Ectodermal cell (in vitro differentiated cells): ENCODE results near the gene DEGS1.
"Not testable (repeated sequence)": the region's sequence is repeated elsewhere in the genome, so short reads cannot be mapped to it uniquely, and the experiment has no call there.

Experiments used
- H3K27ac ChIP-seq: 2 replicates; pipeline ENCODE4 v1.7.0; 2013; ENCODE audit warnings: mild to moderate bottlenecking, low read depth, low read length; ENCODE audit not compliant: insufficient read depth, poor library complexity, severe bottlenecking
- H3K27me3 ChIP-seq: 2 replicates; pipeline ENCODE4 v1.7.0; 2013; ENCODE audit warnings: mild to moderate bottlenecking, low read length; ENCODE audit not compliant: insufficient read depth, control insufficient read depth, poor library complexity, severe bottlenecking
- H3K36me3 ChIP-seq: one replicate; pipeline ENCODE4 v1.7.0; 2013; ENCODE audit warnings: low read length; ENCODE audit not compliant: control insufficient read depth, insufficient read depth
- H3K4me1 ChIP-seq: one replicate; pipeline ENCODE4 v1.7.0; 2013; ENCODE audit warnings: low read length; ENCODE audit not compliant: control insufficient read depth, insufficient read depth
- H3K4me3 ChIP-seq: 2 replicates; pipeline ENCODE4 v1.7.0; 2013; ENCODE audit warnings: low read depth, low read length, control low read depth; ENCODE audit not compliant: insufficient read depth
- H3K9me3 ChIP-seq: 2 replicates; pipeline ENCODE4 v1.7.0; 2013; ENCODE audit warnings: mild to moderate bottlenecking, low read length, moderate library complexity; ENCODE audit not compliant: control insufficient read depth
- WGBS, 2 experiments: methylation state at CpG; one replicate each; pipeline ENCODE4 v1.1.7; 2013; ENCODE audit warnings: missing lambda C conversion rate in 2 of 2; 5-methylcytosine and 5-hydroxymethylcytosine counted together

The DEGS1 gene

DNA sequence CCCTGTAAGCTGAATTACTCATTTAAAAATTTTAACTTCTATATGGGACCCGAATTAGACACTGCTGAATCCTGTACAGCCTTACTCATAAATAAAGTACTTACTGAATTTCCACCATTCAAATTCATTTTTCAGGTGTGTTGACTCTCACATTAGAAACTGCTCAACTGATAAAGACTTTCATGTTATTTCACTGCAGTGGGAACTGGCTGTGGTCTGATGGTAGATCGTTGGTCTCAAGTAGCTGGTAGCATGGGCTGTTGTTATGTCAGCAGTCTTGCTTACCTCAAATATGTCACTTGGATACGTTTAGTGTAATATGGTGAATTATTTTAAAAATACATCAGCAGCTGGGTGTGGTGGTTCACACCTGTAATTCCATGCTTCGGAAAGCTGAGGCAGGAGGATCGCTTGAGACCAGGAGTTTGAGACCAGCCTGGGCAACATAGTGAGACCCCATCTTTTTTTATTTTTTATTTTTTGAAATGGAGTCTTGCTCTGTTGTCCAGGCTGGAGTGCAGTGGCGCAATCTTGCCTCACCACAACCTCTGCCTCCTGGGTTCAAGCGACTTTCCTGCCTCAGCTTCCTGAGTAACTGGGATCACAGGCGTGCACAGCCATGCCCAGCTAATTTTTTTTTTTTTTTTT is 10.4 kb downstream of the DEGS1 start:
- no peaks in the 10 kb centered on the region for H3K4me1 ChIP-seq
- no peak overlapping the region for H3K27ac ChIP-seq
- 89 to 95% methylated on average over 8 of the region's 8 CpGs for WGBS, 2 experiments
- H3K9me3 ChIP-seq = no peaks in the 10 kb centered on the region
- H3K4me3 ChIP-seq = no peak overlapping the region
- H3K27me3 ChIP-seq = no peaks in the 10 kb centered on the region
- peaks cover 11% of the 10 kb centered on the region for H3K36me3 ChIP-seq

DNA sequence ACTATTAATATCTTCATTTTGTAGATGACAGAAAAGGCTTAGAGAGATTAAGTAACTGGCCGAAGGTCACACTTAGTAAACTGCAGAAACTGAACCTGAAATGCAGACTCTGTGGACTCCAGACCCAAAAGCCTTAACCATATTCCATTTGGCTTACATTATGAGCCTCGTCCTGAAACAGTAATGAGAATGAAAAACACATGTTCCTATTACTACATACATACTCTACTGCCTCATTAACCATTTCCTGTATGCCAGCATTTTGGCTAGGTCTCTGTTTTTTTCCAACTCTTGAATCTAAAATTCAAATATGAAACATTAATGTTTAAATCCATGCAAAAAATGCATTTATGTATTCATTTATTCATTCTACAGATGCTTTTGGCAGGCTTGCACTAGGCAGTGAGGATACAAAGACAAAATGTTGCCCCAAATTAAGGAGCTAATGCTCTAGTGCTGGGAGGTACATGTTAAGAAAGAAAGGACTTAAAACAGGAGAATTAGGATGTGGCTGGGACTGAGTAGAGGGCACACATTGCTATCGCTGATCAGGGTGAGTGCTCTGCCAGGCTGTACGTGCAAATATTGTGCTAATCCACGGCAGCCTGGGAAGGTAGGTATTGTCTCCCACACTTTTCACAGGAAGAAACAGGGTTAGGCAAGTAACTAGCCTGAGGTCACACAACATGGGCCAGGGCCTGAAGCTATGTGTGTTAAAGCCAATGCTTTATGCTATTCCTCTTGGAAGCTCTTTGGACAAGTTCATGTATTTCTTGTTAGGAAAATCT is 14.0 kb downstream of the DEGS1 start:
- H3K27ac ChIP-seq = no peak overlapping the region
- H3K36me3 ChIP-seq = peaks cover 11% of the 10 kb centered on the region
- WGBS, 2 experiments = 92 to 93% methylated on average over 5 of the region's 5 CpGs
- no peaks in the 10 kb centered on the region for H3K4me1 ChIP-seq
- no peaks in the 10 kb centered on the region for H3K27me3 ChIP-seq
- no peak overlapping the region for H3K4me3 ChIP-seq
- no peaks in the 10 kb centered on the region for H3K9me3 ChIP-seq

DNA sequence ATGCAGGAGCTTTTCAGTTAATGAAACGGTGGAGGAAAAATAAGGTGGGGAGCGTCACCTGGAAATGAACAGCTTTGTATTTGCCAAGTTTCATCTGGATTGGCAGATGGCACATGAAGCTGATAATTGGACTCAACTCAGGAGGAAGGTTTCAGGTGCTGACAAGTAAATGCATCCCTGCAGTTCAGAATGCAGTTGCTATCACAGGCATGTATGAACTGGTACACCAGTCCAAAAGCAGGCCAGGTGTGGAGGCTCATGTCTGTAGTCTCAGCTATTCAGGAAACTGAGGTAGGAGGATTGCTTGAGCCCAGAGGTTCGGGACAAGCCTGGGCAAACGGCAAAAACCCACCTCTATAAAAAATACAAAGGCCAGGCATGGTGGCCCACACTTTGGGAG is 15.5 kb downstream of the DEGS1 start:
- no peaks in the 10 kb centered on the region for H3K9me3 ChIP-seq
- H3K27me3 ChIP-seq = no peaks in the 10 kb centered on the region
- WGBS, 2 experiments = 90% methylated on average over 4 of the region's 4 CpGs
- no peak overlapping the region for H3K4me3 ChIP-seq
- no peak overlapping the region for H3K27ac ChIP-seq
- H3K4me1 ChIP-seq = peaks cover 2% of the 10 kb centered on the region
- H3K36me3 ChIP-seq = peaks cover under 1% of the 10 kb centered on the region

DNA sequence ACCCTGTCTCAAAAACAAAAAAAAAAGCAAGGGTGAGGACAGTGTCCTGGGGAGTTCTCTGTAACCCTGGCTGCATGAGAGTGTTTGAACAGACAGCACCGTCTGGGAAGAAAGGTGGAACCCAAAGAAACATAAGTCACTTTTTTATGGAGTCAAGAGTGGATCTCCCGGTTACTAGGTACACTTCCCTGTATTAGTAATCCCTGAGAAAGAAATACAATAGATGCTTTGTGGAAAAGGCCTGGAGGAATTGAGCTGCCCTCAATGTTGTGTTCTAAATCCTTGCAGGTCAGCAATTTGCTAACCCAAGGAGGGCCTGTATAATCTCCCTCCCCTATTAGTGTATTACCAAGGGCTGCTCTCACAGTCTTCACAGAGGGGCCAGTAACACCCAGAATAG is 16.6 kb downstream of the DEGS1 start:
- no peaks in the 10 kb centered on the region for H3K27me3 ChIP-seq
- H3K27ac ChIP-seq = no peak overlapping the region
- no peaks in the 10 kb centered on the region for H3K9me3 ChIP-seq
- 81 to 84% methylated on average over 2 of the region's 2 CpGs for WGBS, 2 experiments
- peaks cover 4% of the 10 kb centered on the region for H3K4me1 ChIP-seq
- H3K4me3 ChIP-seq = no peak overlapping the region
- no peaks in the 10 kb centered on the region for H3K36me3 ChIP-seq

DNA sequence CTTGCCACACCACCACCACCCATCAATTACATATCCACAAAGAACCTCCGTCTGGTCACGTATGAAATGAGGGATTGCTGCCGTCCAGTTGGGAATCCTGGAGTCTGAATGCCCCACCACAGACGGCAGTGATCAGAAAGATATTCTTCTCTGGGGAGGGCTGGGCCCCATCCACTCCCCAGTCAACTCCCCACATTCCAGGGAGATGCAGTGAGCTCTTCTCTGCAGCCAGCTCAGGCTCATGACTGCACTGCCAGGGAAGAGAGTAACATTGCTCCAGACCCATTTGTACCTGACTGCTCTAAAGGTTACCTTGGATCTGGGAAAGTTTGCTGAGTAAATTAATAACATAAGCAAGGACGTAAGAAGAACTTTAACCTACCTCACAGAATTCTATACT is 18.3 kb downstream of the DEGS1 start:
- no peak overlapping the region for H3K27ac ChIP-seq
- 91 to 95% methylated on average over 5 of the region's 5 CpGs for WGBS, 2 experiments
- H3K9me3 ChIP-seq = no peaks in the 10 kb centered on the region
- no peaks in the 10 kb centered on the region for H3K36me3 ChIP-seq
- peaks cover 7% of the 10 kb centered on the region for H3K4me1 ChIP-seq
- H3K27me3 ChIP-seq = no peaks in the 10 kb centered on the region
- H3K4me3 ChIP-seq = no peak overlapping the region

DNA sequence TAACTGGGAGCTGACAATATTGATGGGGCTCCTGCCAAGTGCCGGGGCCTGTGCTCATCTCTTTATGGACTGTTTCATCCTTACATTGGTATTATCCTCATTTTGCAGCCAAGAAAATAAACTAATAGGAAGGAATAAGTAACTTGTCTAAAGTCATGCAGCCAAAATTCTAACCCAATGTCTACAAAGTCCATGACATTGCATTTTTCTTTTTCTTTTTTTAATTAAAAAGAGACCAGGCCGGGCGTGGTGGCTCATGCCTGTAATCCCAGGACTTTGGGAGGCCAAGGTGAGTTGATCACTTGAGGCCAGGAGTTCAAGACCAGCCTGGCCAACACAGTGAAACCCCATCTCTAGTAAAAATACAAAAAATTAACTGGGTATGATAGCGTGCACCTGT is 18.8 kb downstream of the DEGS1 start:
- Histone ChIP-seq H3K36me3 (no peaks in the 10 kb centered on the region), H3K27me3 (no peaks in the 10 kb centered on the region), H3K4me3 (no peak overlapping the region), H3K9me3 (no peaks in the 10 kb centered on the region), H3K4me1 (peaks cover 7% of the 10 kb centered on the region), H3K27ac (no peak overlapping the region)
- WGBS, 2 experiments = 93 to 94% methylated on average over 4 of the region's 4 CpGs

DNA sequence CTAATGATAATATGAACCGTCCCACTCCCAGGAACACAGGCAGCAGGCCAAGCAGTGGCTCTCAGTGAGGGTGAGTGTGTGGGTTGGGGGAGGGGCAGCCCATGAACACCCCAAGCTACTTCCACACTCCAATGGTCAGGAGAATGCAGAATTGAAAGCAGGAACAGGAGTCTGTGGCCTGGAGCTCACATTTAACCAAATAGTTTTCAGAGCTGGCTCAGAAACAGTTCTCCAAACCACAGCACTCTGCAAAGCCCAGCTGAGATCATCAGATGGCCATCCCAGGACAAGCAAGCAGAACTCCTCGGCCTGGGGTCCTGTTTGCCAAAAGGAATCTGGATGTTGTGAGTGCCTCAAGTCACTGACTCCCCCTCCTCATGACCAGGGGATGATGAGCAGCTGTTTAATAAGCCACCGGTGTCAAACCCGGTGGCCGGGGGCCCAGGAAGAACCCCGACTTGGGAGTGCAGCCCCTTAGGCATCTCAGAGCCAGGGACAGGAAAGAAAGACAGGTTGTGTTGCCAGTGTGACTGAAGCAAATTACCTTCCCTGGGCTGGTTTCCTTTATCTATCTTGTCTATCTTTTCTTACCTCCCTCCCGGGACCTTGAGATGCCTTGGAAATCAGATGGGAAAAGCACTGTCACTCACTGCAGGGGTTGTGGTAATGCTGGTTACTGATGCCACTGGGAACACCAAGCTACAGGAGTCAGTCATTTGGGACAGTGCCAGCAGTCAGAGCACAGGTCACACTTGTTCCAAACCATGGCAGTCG is 20.4 kb downstream of the DEGS1 start:
- Histone ChIP-seq H3K4me3 (no peak overlapping the region), H3K27me3 (no peaks in the 10 kb centered on the region), H3K36me3 (no peaks in the 10 kb centered on the region), H3K9me3 (no peaks in the 10 kb centered on the region), H3K4me1 (peaks cover 7% of the 10 kb centered on the region), H3K27ac (peak overlapping the region; percentile 28)
- WGBS, 2 experiments = 41 to 51% methylated on average over 7 to 8 of the region's 8 CpGs

DNA sequence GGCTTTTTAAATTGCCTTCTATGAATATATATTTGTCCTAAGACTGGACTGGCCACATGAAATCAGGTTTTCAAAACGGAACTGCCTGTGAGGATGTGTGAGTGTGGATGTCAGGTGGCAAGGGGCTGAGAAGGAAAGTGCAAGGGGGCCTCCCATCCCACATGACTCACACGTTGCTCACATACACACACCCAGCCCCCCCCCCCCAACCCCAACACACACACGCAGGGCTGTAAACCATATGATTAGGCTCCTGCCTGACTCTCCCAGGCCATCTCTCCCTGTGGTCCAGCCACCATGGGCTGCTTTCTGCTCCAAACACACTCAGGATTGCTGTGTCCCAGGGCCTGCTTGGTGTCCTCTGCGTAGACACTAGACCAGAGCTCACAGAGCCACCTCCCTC is 22.4 kb downstream of the DEGS1 start:
- H3K27ac ChIP-seq = no peak overlapping the region
- no peak overlapping the region for H3K4me3 ChIP-seq
- no peaks in the 10 kb centered on the region for H3K36me3 ChIP-seq
- no peaks in the 10 kb centered on the region for H3K27me3 ChIP-seq
- no peaks in the 10 kb centered on the region for H3K9me3 ChIP-seq
- H3K4me1 ChIP-seq = peaks cover 7% of the 10 kb centered on the region
- WGBS, 2 experiments = 74 to 77% methylated on average over 4 of the region's 4 CpGs

DNA sequence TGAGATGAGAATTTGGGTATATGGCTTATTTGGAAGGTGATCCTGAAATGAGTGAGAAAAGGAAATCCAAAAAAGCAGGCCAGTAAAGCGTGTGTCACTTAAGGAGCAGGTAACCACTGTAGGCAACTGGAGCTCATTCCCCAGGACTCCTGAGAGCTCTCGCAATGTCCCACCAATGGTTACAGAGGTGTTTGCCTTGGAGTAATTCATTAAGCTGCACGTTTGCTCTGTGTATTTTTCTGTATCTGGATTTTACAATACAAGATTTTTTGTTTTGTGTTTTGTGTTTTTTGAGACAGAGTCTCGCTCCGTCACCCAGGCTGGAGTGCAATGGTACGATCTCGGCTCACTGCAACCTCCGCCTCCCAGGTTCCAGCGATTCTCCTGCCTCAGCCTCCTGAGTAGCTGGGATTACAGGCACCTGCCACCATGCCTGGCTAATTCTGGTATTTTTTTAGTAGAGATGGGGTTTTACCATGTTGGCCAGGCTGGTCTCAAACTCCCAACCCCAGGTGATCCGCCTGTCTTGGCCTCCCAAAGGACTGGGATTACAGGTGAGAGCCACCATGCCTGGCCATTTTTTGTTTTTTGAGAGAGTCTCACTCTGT is 23.0 kb downstream of the DEGS1 start:
- H3K36me3 ChIP-seq, H3K9me3 ChIP-seq, H3K4me3 ChIP-seq, H3K27ac ChIP-seq, H3K4me1 ChIP-seq, H3K27me3 ChIP-seq: not testable (repeated sequence)
- WGBS, 2 experiments = 86 to 87% methylated on average over 10 of the region's 10 CpGs
